Keratinocyte (primary cell): ENCODE data around the gene ZNF333. TPM values are rescaled to one million over a fixed set of nuclear protein-coding genes. Genes with fewer than 3 reads are reported as not detected.

Experiments used
- DNase-seq: peaks from one replicate; pipeline ENCODE4 v3.0.0-alpha.2; 2011; ENCODE audit warnings: low read depth, missing footprints, low spot score
- FAIRE-seq: peaks from 2 replicates; lab custom pipeline; 2011; peaks lifted over from hg19 to GRCh38; lab: Jason Lieb, UNC
- H2AFZ ChIP-seq: 2 replicates; pipeline ENCODE4 v1.6.0; 2012; ENCODE audit warnings: low read length, control low read depth, inconsistent platforms; ENCODE audit not compliant: control insufficient read depth
- H3K27ac ChIP-seq: 2 replicates; pipeline ENCODE4 v1.5.1; 2011; ENCODE audit warnings: low read length; ENCODE audit not compliant: control insufficient read depth, insufficient read depth
- H3K27me3 ChIP-seq: 3 replicates; pipeline ENCODE4 v1.6.0; 2011; ENCODE audit warnings: low read length; ENCODE audit not compliant: control insufficient read depth, insufficient read depth; ENCODE audit errors: extremely low read depth
- H3K36me3 ChIP-seq, 2 experiments: 2 replicates in 1 of 2; 3 replicates in 1 of 2; pipeline ENCODE4 v1.5.1; 2011; ENCODE audit warnings: low read length in 2 of 2, mild to moderate bottlenecking in 1 of 2; ENCODE audit not compliant: control insufficient read depth in 2 of 2, insufficient read depth in 2 of 2; ENCODE audit errors: extremely low read depth in 1 of 2
- H3K4me1 ChIP-seq: 3 replicates; pipeline ENCODE4 v1.5.1; 2011; ENCODE audit warnings: low read length; ENCODE audit not compliant: control insufficient read depth, insufficient read depth; ENCODE audit errors: extremely low read depth
- H3K4me2 ChIP-seq: 3 replicates; pipeline ENCODE4 v1.6.0; 2011; ENCODE audit warnings: low read depth, low read length; ENCODE audit not compliant: control insufficient read depth, insufficient read depth; ENCODE audit errors: extremely low read depth
- H3K4me3 ChIP-seq, 3 experiments: fragments of 200-600 bp in 1 of 3; sonication (generic) in 1 of 3; 2 replicates in 2 of 3; 3 replicates in 1 of 3; pipeline ENCODE4 v1.5.1; 2011 to 2016; ENCODE audit warnings: low read length in 3 of 3, mild to moderate bottlenecking in 3 of 3, control low read depth in 2 of 3, inconsistent platforms in 1 of 3, low read depth in 1 of 3, mixed read lengths in 1 of 3, mixed run types in 1 of 3, moderate library complexity in 1 of 3; ENCODE audit not compliant: control insufficient read depth in 2 of 3, insufficient read depth in 2 of 3; ENCODE audit errors: extremely low read depth in 1 of 3
- H3K79me2 ChIP-seq: 2 replicates; pipeline ENCODE4 v1.6.0; 2012; ENCODE audit warnings: low read length; ENCODE audit not compliant: control insufficient read depth, insufficient read depth
- H3K9ac ChIP-seq: 3 replicates; pipeline ENCODE4 v1.6.0; 2011; ENCODE audit warnings: low read length; ENCODE audit not compliant: control insufficient read depth, insufficient read depth; ENCODE audit errors: extremely low read depth
- H3K9me1 ChIP-seq: 3 replicates; pipeline ENCODE4 v1.6.0; 2011; ENCODE audit warnings: low read length; ENCODE audit not compliant: control insufficient read depth, insufficient read depth; ENCODE audit errors: extremely low read depth
- H3K9me3 ChIP-seq: 2 replicates; pipeline ENCODE4 v1.5.1; 2012; ENCODE audit warnings: low read depth, low read length; ENCODE audit not compliant: control insufficient read depth
- H4K20me1 ChIP-seq: 3 replicates; pipeline ENCODE4 v1.6.0; 2011; ENCODE audit warnings: low read length; ENCODE audit not compliant: control insufficient read depth, insufficient read depth; ENCODE audit errors: extremely low read depth
- CTCF ChIP-seq, 3 experiments: IDR thresholded peaks in 1 of 3; conservative IDR thresholded peaks in 1 of 3; optimal IDR thresholded peaks in 1 of 3; 2 replicates in 2 of 3; 3 replicates in 1 of 3; pipeline versions ENCODE3 to v1.5.1; 2011; ENCODE audit warnings: low read length in 3 of 3, mild to moderate bottlenecking in 3 of 3, moderate library complexity in 2 of 3, control low read depth in 1 of 3, inconsistent platforms in 1 of 3; ENCODE audit not compliant: insufficient read depth in 2 of 3; ENCODE audit errors: extremely low read depth in 1 of 3
- EZH2 ChIP-seq: IDR thresholded peaks from one replicate; pipeline ENCODE4 v1.6.1; 2012; ENCODE audit warnings: inconsistent platforms, mild to moderate bottlenecking, low read length, moderate library complexity
- dilution Hi-C: fragments of 300-500 bp; cut with MboI; formaldehyde crosslinking; loops from one replicate; pipeline ENCODE4 v1.7.0; 2020; ENCODE audit warnings: low sequenced_read_pairs; ENCODE audit not compliant: extremely low pct_ligation_motif_present
- polyA plus RNA-seq, 5 experiments: library from polyadenylated mRNA; depleted of rRNA in 3 of 5; stranded (reverse) in 3 of 5; stranded (forward) in 1 of 5; unstranded in 1 of 5; fragments of >200 nt; gene quantifications; 1 replicate in 1 of 5; 2 replicates in 3 of 5; 3 replicates in 1 of 5; pipeline versions ENCODE4 v1.2.1 to v1.2.3, GENCODE V29; 2011 to 2012; ENCODE audit warnings: missing spikeins in 2 of 5, low read depth in 1 of 5, low replicate concordance in 1 of 5

The ZNF333 gene
- polyA plus RNA-seq, 1 donor (not counting 4 experiments of a cell fraction or from before 2014, with no cell fraction given): 3.6 TPM

GRCh38 chr19:14699641-14700040 is 9.8 kb downstream of the ZNF333 start:
- H3K9me3 ChIP-seq: no peaks in the 10 kb centered on the region
- no peaks in the 10 kb centered on the region for H3K27me3 ChIP-seq
- H3K9me1 ChIP-seq: no peaks in the 10 kb centered on the region
- H3K4me1 ChIP-seq: no peaks in the 10 kb centered on the region
- H4K20me1 ChIP-seq: no peaks in the 10 kb centered on the region
- H3K4me3 ChIP-seq: no peak overlapping the region
- H3K4me2 ChIP-seq: no peak overlapping the region
- TF ChIP-seq EZH2 (no peak), CTCF (optimal IDR thresholded peaks at IDR 0.05 in 1 of 3, IDR thresholded peaks at IDR 0.05 in 1 of 3, conservative IDR thresholded peaks at IDR 0.05 in 1 of 3; ENCODE audit: extremely low read depth in 1 of 3, insufficient read depth in 2 of 3, low read length in 3 of 3) (no peak)
- dilution Hi-C loops: no loop called here
- DNase-seq (no peak), FAIRE-seq (no peak)
- no peak overlapping the region for H2AFZ ChIP-seq
- no peak overlapping the region for H3K27ac ChIP-seq
- H3K9ac ChIP-seq: no peak overlapping the region
- H3K36me3 ChIP-seq: peaks cover 10 to 30% of the 10 kb centered on the region in 2 experiments
- no peaks in the 10 kb centered on the region for H3K79me2 ChIP-seq

GRCh38 chr19:14700711-14701375 is 11.0 kb downstream of the ZNF333 start:
- H3K27ac ChIP-seq: no peak overlapping the region
- no peak overlapping the region for H3K4me3 ChIP-seq
- H3K9ac ChIP-seq: no peak overlapping the region
- TF ChIP-seq EZH2: no peak
- no peak for TF ChIP-seq CTCF (optimal IDR thresholded peaks at IDR 0.05 in 1 of 3, IDR thresholded peaks at IDR 0.05 in 1 of 3, conservative IDR thresholded peaks at IDR 0.05 in 1 of 3; ENCODE audit: extremely low read depth in 1 of 3, insufficient read depth in 2 of 3, low read length in 3 of 3)
- no peaks in the 10 kb centered on the region for H3K9me3 ChIP-seq
- H3K27me3 ChIP-seq: no peaks in the 10 kb centered on the region
- H3K79me2 ChIP-seq: no peaks in the 10 kb centered on the region
- DNase-seq (no peak), FAIRE-seq (no peak)
- H2AFZ ChIP-seq: no peak overlapping the region
- peaks cover 10 to 31% of the 10 kb centered on the region in 2 experiments for H3K36me3 ChIP-seq
- no peak overlapping the region for H3K4me2 ChIP-seq
- no peaks in the 10 kb centered on the region for H3K4me1 ChIP-seq
- H4K20me1 ChIP-seq: no peaks in the 10 kb centered on the region
- H3K9me1 ChIP-seq: no peaks in the 10 kb centered on the region
- dilution Hi-C loops: no loop called here
